ENCODE measurements around the gene A2M.

- TF ChIP-seq POLR2A (IDR thresholded peaks at IDR 0.05) (no peak), POLR2AphosphoS5 (IDR thresholded peaks at IDR 0.05) (no peak), EP300 (IDR thresholded peaks at IDR 0.05; ENCODE audit: low read depth) (no peak)
- TF ChIP-seq, protein P1, sequence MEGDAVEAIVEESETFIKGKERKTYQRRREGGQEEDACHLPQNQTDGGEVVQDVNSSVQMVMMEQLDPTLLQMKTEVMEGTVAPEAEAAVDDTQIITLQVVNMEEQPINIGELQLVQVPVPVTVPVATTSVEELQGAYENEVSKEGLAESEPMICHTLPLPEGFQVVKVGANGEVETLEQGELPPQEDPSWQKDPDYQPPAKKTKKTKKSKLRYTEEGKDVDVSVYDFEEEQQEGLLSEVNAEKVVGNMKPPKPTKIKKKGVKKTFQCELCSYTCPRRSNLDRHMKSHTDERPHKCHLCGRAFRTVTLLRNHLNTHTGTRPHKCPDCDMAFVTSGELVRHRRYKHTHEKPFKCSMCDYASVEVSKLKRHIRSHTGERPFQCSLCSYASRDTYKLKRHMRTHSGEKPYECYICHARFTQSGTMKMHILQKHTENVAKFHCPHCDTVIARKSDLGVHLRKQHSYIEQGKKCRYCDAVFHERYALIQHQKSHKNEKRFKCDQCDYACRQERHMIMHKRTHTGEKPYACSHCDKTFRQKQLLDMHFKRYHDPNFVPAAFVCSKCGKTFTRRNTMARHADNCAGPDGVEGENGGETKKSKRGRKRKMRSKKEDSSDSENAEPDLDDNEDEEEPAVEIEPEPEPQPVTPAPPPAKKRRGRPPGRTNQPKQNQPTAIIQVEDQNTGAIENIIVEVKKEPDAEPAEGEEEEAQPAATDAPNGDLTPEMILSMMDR (IDR thresholded peaks at IDR 0.05), result no peak
Observed at GRCh38 chr12:9079883-9080675, 35.6 kb downstream of the A2M start.

Data from transverse colon (tissue), 4 donors.